GM18517 (cell line): ENCODE measurements around the gene POLR1F.
A peak's percentile ranks its signal among the peaks of the same experiment; 100 is the strongest.
"Not testable (repeated sequence)": the region's sequence is repeated elsewhere in the genome, so short reads cannot be mapped to it uniquely, and the experiment has no call there.

ENCODE experiments used
- ATAC-seq: cut with Tn5 transposase; IDR thresholded peaks from one replicate; pipeline ENCODE4 v1.9.1; 2021; ENCODE audit warnings: mild to moderate bottlenecking, moderate library complexity; ENCODE audit not compliant: unreplicated experiment

POLR1F gene, protein sequence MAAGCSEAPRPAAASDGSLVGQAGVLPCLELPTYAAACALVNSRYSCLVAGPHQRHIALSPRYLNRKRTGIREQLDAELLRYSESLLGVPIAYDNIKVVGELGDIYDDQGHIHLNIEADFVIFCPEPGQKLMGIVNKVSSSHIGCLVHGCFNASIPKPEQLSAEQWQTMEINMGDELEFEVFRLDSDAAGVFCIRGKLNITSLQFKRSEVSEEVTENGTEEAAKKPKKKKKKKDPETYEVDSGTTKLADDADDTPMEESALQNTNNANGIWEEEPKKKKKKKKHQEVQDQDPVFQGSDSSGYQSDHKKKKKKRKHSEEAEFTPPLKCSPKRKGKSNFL

GRCh38 chr7:19708397-19709248, at the start of gene POLR1F:
Gene POLR1F, minus strand, starts transcription at chr7:19709037. Its CDS starts 21 bp downstream, at chr7:19709016.
- peak; percentile 95 for ATAC-seq

- ATAC-seq: peak; percentile 58
Observed at GRCh38 chr7:19754521-19755116, 45.8 kb upstream of the POLR1F start.

- no peak for ATAC-seq
Observed at GRCh38 chr7:19752020-19752419, 43.2 kb upstream of the POLR1F start.

DNA sequence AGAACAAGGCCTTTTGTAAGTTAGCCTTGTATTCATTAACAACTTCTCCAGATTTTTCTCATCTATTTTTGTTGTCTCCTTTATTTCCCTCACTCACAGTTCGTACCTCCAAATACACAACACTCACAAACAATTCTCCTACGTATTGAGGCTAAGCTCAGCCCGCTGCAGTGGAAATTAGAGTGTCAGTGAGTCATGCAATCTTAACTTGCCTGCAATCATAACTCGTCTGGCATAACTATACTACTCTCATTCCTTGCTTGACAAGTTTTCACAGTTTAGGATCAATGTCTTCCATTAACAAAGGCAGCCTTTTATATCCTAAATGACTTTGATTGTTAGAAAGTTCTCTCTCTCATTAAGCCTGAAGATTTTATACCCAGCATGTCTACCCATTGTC, 40.8 kb upstream of the POLR1F start:
- no peak for ATAC-seq

DNA sequence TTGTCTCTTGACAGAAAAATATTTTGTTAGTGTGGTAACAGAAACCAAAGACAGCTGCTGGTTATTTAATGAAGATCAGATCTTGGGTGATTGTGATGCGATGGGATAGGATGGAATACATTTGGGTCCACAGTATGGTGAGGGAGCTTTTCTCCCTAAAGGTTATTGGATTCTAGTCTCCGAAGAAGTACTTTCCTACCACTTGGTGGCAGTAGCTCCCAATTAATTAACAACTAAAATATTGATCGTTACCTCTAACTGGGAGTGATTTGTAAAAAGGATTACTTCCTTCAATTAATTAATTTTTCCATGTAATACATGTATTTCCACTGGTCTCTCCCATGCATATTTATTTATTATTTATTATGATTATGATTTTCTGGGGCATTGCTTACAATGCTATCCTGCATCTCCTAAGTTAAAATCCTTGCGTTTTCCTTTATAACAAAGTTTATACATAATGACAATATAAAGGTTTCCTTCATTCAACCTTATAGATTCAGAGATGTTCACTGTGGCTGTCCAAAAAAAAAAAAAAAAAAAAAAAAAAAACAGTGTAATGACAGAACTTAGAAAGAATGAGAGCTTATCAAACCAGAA, 39.0 kb upstream of the POLR1F start:
- ATAC-seq: no peak

- ATAC-seq: no peak
Observed at GRCh38 chr7:19744075-19744474, 35.2 kb upstream of the POLR1F start.

DNA sequence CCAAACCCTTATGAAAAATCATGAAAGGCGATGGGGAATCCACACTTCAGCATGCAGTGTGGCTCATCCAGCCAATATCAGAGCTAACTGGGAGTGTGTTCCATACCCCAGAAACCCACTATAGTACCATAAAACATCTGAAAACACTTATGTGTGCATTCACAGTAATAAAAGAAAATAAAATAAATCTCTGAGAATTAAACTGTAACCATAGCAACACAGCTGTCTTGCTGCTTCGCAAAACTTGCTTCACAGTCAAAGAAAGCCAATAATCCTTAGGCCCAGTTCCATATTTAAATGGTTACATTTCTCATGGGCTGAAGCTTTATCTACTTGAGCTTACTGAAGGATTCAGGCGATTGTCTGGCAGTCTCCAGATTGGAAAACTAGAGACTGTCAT, 19.9 kb upstream of the POLR1F start:
- no peak for ATAC-seq

GRCh38 chr7:19725770-19726169, 16.9 kb upstream of the POLR1F start:
- no peak for ATAC-seq

GRCh38 chr7:19715499-19715898, 6.7 kb upstream of the POLR1F start:
- no peak for ATAC-seq

GRCh38 chr7:19713676-19714075, 4.8 kb upstream of the POLR1F start:
- no peak for ATAC-seq

DNA sequence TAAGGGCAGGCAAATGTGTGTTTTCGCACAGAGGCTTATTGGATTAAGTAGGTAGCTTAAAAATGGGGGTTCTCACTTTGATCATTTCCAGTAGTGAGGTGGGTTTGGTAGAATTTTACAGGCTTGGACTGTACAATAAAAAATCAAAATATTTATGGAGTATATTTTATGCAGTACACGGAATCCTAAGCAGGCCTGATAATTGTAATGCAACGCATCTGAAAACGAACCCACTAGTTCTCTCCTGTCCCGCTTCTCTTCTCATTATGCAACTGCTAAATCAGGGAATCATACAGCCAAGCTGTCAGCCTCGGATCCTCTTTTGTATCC, 377 bp upstream of the POLR1F start:
- no peak for ATAC-seq

DNA sequence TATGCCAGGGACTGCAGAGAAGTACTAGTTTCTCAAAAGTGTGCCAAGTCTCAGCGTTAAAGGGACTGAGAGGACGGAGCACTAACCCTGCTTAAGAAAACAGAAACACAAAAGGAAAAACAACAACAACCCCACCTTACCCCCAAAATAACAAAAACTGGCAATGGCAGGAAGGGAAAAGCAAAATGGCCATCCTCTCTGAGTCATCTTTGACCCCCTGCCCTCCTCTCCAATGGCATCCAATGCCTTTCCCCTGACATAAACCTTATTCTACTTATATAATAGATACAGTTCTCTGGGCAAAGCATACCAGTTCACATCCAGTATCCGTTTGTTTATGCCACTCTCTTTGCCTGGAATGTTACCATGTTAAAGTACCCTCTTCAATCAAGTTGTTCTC, 1.6 kb downstream of the POLR1F start:
- no peak for ATAC-seq

GRCh38 chr7:19705663-19706062, 3.2 kb downstream of the POLR1F start:
- no peak for ATAC-seq

DNA sequence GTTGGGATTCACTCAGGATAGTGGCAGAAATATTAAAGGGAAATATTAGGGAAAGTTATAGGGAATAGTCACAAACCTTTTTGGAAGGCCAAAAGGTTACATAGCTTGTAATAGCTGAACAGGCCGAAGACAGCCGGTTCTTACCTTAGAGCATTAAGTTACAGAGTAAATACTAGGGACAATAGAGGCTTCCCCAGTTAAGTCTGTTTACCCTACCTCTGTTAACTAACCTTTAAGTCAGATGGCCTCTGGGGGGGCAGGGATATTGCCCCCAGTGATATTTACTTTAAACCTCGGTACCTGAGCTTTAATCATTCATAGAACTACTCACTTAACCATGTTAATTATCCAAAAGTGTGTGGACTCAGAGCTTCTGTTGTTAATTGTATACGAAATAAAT, 7.4 kb downstream of the POLR1F start:
- no peak for ATAC-seq

GRCh38 chr7:19700936-19701335, 7.9 kb downstream of the POLR1F start:
- no peak for ATAC-seq

GRCh38 chr7:19698331-19698730, 10.5 kb downstream of the POLR1F start:
- ATAC-seq: no peak

GRCh38 chr7:19696926-19697325, 11.9 kb downstream of the POLR1F start:
- no peak for ATAC-seq

GRCh38 chr7:19692111-19692828, 16.6 kb downstream of the POLR1F start:
- ATAC-seq: no peak

GRCh38 chr7:19690736-19691135, 18.1 kb downstream of the POLR1F start:
- ATAC-seq: no peak

GRCh38 chr7:19689130-19689529, 19.7 kb downstream of the POLR1F start:
- ATAC-seq: not testable (repeated sequence)

DNA sequence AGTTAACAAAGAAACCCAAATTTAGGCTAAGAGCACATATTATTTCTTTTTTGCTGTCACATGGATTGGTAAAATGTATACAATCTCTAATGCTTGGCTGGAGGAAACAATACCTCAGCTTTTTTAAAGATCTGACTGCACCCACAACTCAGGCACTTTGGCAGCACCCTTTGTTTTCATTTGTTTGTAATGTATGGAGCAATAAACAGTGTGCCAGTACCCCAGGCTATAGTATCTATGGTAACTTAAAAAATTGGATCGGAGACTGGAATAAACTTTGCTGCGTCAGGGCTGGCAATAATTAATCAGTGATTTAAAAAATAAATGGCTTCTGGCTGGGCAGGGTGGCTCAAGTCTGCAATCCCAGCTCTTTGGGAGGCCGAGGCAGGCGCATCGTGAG, 27.2 kb downstream of the POLR1F start:
- no peak for ATAC-seq
